Endodermal cell (in vitro differentiated cells): ENCODE data around the gene AMD1. TPM values are rescaled to one million over a fixed set of nuclear protein-coding genes. Genes with fewer than 3 reads are reported as not detected.
A peak's percentile ranks its signal among the peaks of the same experiment; 100 is the strongest.

Experiments
- DNase-seq: peaks from one replicate; pipeline ENCODE4 v3.0.0-alpha.2; 2017
- H3K27ac ChIP-seq: 2 replicates; pipeline ENCODE4 v1.5.1; 2013; ENCODE audit warnings: mild to moderate bottlenecking, low read depth, low read length, moderate library complexity
- H3K27me3 ChIP-seq: 2 replicates; pipeline ENCODE4 v1.6.1; 2013; ENCODE audit warnings: mild to moderate bottlenecking, low read length, moderate library complexity; ENCODE audit not compliant: insufficient read depth, control insufficient read depth, poor library complexity, severe bottlenecking
- H3K36me3 ChIP-seq: 2 replicates; pipeline ENCODE4 v1.7.0; 2013; ENCODE audit warnings: mild to moderate bottlenecking, low read length, moderate library complexity; ENCODE audit not compliant: control insufficient read depth, insufficient read depth
- H3K4me1 ChIP-seq: one replicate; pipeline ENCODE4 v1.7.0; 2013; ENCODE audit warnings: low read length; ENCODE audit not compliant: control insufficient read depth, insufficient read depth
- H3K4me3 ChIP-seq: 2 replicates; pipeline ENCODE4 v1.5.1; 2013; ENCODE audit warnings: mild to moderate bottlenecking, low read length, moderate library complexity
- H3K9ac ChIP-seq: 2 replicates; pipeline ENCODE4 v1.6.1; 2013; ENCODE audit warnings: mild to moderate bottlenecking, low read length, moderate library complexity; ENCODE audit not compliant: poor library complexity, severe bottlenecking; ENCODE audit errors: extremely low read depth
- H3K9me3 ChIP-seq: 2 replicates; pipeline ENCODE4 v1.6.1; 2013; ENCODE audit warnings: mild to moderate bottlenecking, low read length, moderate library complexity; ENCODE audit not compliant: control insufficient read depth
- H3K27ac Mint-ChIP-seq: 2 replicates; pipeline ENCODE4 v1.8.0; 2020; ENCODE audit warnings: mixed read lengths
- H3K27me3 Mint-ChIP-seq: 2 replicates; pipeline ENCODE4 v1.8.0; 2021; ENCODE audit warnings: mild to moderate bottlenecking, mixed read lengths; ENCODE audit not compliant: insufficient read depth
- H3K36me3 Mint-ChIP-seq: 2 replicates; pipeline ENCODE4 v1.8.0; 2020; ENCODE audit warnings: low read depth, mixed read lengths
- H3K4me1 Mint-ChIP-seq: 2 replicates; pipeline ENCODE4 v1.8.0; 2020; ENCODE audit warnings: mixed read lengths
- H3K4me3 Mint-ChIP-seq: 2 replicates; pipeline ENCODE4 v1.8.0; 2020; ENCODE audit warnings: mild to moderate bottlenecking, moderate library complexity, mixed read lengths
- H3K9me3 Mint-ChIP-seq: 2 replicates; pipeline ENCODE4 v1.8.0; 2020; ENCODE audit warnings: mild to moderate bottlenecking, mixed read lengths
- CTCF ChIP-seq: fragments of 200-600 bp; sonication (generic); conservative IDR thresholded peaks from 2 replicates; pipeline ENCODE4 v1.5.0; 2021; ENCODE audit warnings: antibody characterized with exemption, mild to moderate bottlenecking
- WGBS, 2 experiments: methylation state at CpG; one replicate each; pipeline versions ENCODE4 v1.1.5 to v1.1.7; 2013; ENCODE audit warnings: missing lambda C conversion rate in 2 of 2, mixed read lengths in 1 of 2; ENCODE audit not compliant: insufficient coverage in 1 of 2, insufficient read length in 1 of 2; 5-methylcytosine and 5-hydroxymethylcytosine counted together
- total RNA-seq, 2 donors: library from RNA; stranded (reverse); fragmentation: NEBNext Ultra II Directional in 1 of 2; extraction: Animal tissue kit (Norgen Biotek cat#: 25700) in 1 of 2; gene quantifications; 2 replicates in 1 of 2; 3 replicates in 1 of 2; pipeline ENCODE4 v1.2.1, GENCODE V29; 2021

Gene AMD1
- total RNA-seq, 2 donors from 2014 or later: 71.8 to 87.0 TPM

GRCh38 chr6:110886555-110887167, 12.1 kb downstream of the AMD1 start:
- DNase-seq: no peak
- Histone ChIP-seq H3K36me3 (peaks cover 65% of the 10 kb centered on the region), H3K9me3 (no peaks in the 10 kb centered on the region), H3K27ac (no peak overlapping the region), H3K9ac (no peak overlapping the region), H3K4me3 (no peak overlapping the region), H3K4me1 (no peaks in the 10 kb centered on the region), H3K27me3 (no peaks in the 10 kb centered on the region)
- TF ChIP-seq CTCF: no peak
- Mint-ChIP-seq H3K36me3 (peaks cover 56% of the 10 kb centered on the region), H3K9me3 (no peaks in the 10 kb centered on the region), H3K27ac (peak overlapping the region; percentile 44), H3K4me1 (peaks cover 5% of the 10 kb centered on the region), H3K27me3 (no peaks in the 10 kb centered on the region), H3K4me3 (no peak overlapping the region)
- WGBS, 2 experiments: 97 to 100% methylated on average over 5 to 7 of the region's 7 CpGs

GRCh38 chr6:110890288-110890687, 15.7 kb downstream of the AMD1 start:
- no peaks in the 10 kb centered on the region for H3K27me3 ChIP-seq
- TF ChIP-seq CTCF: no peak
- Mint-ChIP-seq H3K4me3 (no peak overlapping the region), H3K9me3 (no peaks in the 10 kb centered on the region), H3K4me1 (no peaks in the 10 kb centered on the region), H3K36me3 (peaks cover 68% of the 10 kb centered on the region), H3K27ac (no peak overlapping the region), H3K27me3 (no peaks in the 10 kb centered on the region)
- H3K9me3 ChIP-seq: no peaks in the 10 kb centered on the region
- 100% methylated on average over 1 of the region's 1 CpG for WGBS, 2 experiments
- H3K4me3 ChIP-seq: no peak overlapping the region
- H3K36me3 ChIP-seq: peaks cover 90% of the 10 kb centered on the region
- no peaks in the 10 kb centered on the region for H3K4me1 ChIP-seq
- no peak overlapping the region for H3K9ac ChIP-seq
- H3K27ac ChIP-seq: no peak overlapping the region
- DNase-seq: no peak

GRCh38 chr6:110895907-110896608, 21.5 kb downstream of the AMD1 start:
- peaks cover 81% of the 10 kb centered on the region for H3K36me3 Mint-ChIP-seq
- H3K27ac Mint-ChIP-seq: no peak overlapping the region
- no peak for DNase-seq
- no peaks in the 10 kb centered on the region for H3K27me3 Mint-ChIP-seq
- Histone ChIP-seq H3K9ac (no peak overlapping the region), H3K36me3 (peaks cover 92% of the 10 kb centered on the region), H3K27ac (no peak overlapping the region), H3K4me1 (no peaks in the 10 kb centered on the region), H3K9me3 (peaks cover 11% of the 10 kb centered on the region), H3K4me3 (no peak overlapping the region), H3K27me3 (no peaks in the 10 kb centered on the region)
- H3K4me3 Mint-ChIP-seq: no peak overlapping the region
- no peak for TF ChIP-seq CTCF
- no peaks in the 10 kb centered on the region for H3K9me3 Mint-ChIP-seq
- H3K4me1 Mint-ChIP-seq: peaks cover 7% of the 10 kb centered on the region
- WGBS, 2 experiments: 94 to 100% methylated on average over 2 to 4 of the region's 4 CpGs
